CMK (cell line): ENCODE measurements around the gene RFNG.

Experiments
- DNase-seq: peaks from one replicate; pipeline ENCODE4 v3.0.0-alpha.2; 2010; ENCODE audit warnings: low read depth

RFNG gene

GRCh38 chr17:82013772-82014321 is 37.8 kb downstream of the RFNG start:
- DNase-seq = no peak

- DNase-seq = no peak
Measured at GRCh38 chr17:82013341-82013740, 38.3 kb downstream of the RFNG start.

GRCh38 chr17:82012640-82013295 is 38.8 kb downstream of the RFNG start:
- no peak for DNase-seq

- DNase-seq = no peak
Measured at GRCh38 chr17:82012261-82012639, 39.4 kb downstream of the RFNG start.

GRCh38 chr17:82011617-82012187 is 39.9 kb downstream of the RFNG start:
- DNase-seq = no peak

- no peak for DNase-seq
Measured at GRCh38 chr17:82010575-82011525, 40.8 kb downstream of the RFNG start.

- DNase-seq = no peak
Measured at GRCh38 chr17:82009413-82009812, 42.2 kb downstream of the RFNG start.

GRCh38 chr17:82008941-82009405 is 42.6 kb downstream of the RFNG start:
- no peak for DNase-seq

GRCh38 chr17:82008258-82008940 is 43.2 kb downstream of the RFNG start:
- no peak for DNase-seq

GRCh38 chr17:82007495-82008257 is 43.9 kb downstream of the RFNG start:
- no peak for DNase-seq

- DNase-seq = no peak
Measured at GRCh38 chr17:82007228-82007494, 44.5 kb downstream of the RFNG start.

GRCh38 chr17:82006468-82007227 is 45.0 kb downstream of the RFNG start:
- DNase-seq = no peak

GRCh38 chr17:82005701-82006348 is 45.8 kb downstream of the RFNG start:
- no peak for DNase-seq

GRCh38 chr17:82004517-82005455 is 46.8 kb downstream of the RFNG start:
- DNase-seq = no peak

- no peak for DNase-seq
Measured at GRCh38 chr17:82003411-82004381, 47.9 kb downstream of the RFNG start.

- DNase-seq = no peak
Measured at GRCh38 chr17:82001571-82002056, 50.0 kb downstream of the RFNG start.

- DNase-seq = no peak
Measured at GRCh38 chr17:82000803-82001570, 50.6 kb downstream of the RFNG start.
